DND-41 (cell line): ENCODE measurements around the gene HIPK4.

Source experiments
- CTCF ChIP-seq: IDR thresholded peaks from 2 replicates; pipeline ENCODE4 v1.5.1; 2012; ENCODE audit warnings: borderline replicate concordance, low read length, moderate library complexity, mild to moderate bottlenecking; ENCODE audit not compliant: poor library complexity, severe bottlenecking; ENCODE audit errors: extremely low read depth
- EZH2 ChIP-seq: IDR thresholded peaks from 3 replicates; pipeline ENCODE4 v1.6.1; 2012; ENCODE audit warnings: borderline replicate concordance, low read depth, mild to moderate bottlenecking, moderate library complexity, low read length, inconsistent platforms; ENCODE audit not compliant: severe bottlenecking

- no peak for TF ChIP-seq CTCF
- TF ChIP-seq EZH2 = no peak
Observed at GRCh38 chr19:40344422-40344821, 45.6 kb downstream of the HIPK4 start.
